MCF 10A (cell line): Measurements from ENCODE around the gene ERICH3. TPM values are rescaled to one million over a fixed set of nuclear protein-coding genes. Genes with fewer than 3 reads are reported as not detected.

ENCODE experiments used
- BruUV-seq: library from RNA; stranded (reverse); fragments of 400-500 nt; replicated peaks from 2 replicates; lab custom pipeline; 2021; lab: Mats Ljungman, UMichigan
- CTCF ChIA-PET: fragments of 300-600 bp; sonication (Branson Sonifier 250); formaldehyde crosslinking; extraction: SDS; loops from one replicate; lab custom pipeline; 2021; ENCODE audit warnings: antibody characterized with exemption, inconsistent platforms; lab: Yijun Ruan, JAX
- POLR2A ChIA-PET: fragments of 300-600, 350-650 bp; sonication (Branson Sonifier 250); formaldehyde crosslinking; extraction: SDS; loops from one replicate; lab custom pipeline; 2020; ENCODE audit warnings: antibody characterized with exemption, inconsistent platforms; lab: Yijun Ruan, JAX
- DNase-seq: peaks from one replicate; pipeline ENCODE4 v3.0.0-alpha.2; 2018; ENCODE audit not compliant: unreplicated experiment
- H3K27ac Mint-ChIP-seq: one replicate; pipeline ENCODE4 v1.8.0; 2022; ENCODE audit warnings: mild to moderate bottlenecking, low read depth, mixed read lengths; ENCODE audit not compliant: unreplicated experiment
- H3K27me3 Mint-ChIP-seq: one replicate; pipeline ENCODE4 v1.8.0; 2022; ENCODE audit warnings: mixed read lengths; ENCODE audit not compliant: insufficient read depth, unreplicated experiment
- H3K36me3 Mint-ChIP-seq: one replicate; pipeline ENCODE4 v1.8.0; 2022; ENCODE audit warnings: mild to moderate bottlenecking, moderate library complexity, mixed read lengths; ENCODE audit not compliant: insufficient read depth, unreplicated experiment
- H3K4me1 Mint-ChIP-seq: one replicate; pipeline ENCODE4 v1.8.0; 2022; ENCODE audit warnings: mixed read lengths; ENCODE audit not compliant: insufficient read depth, unreplicated experiment
- H3K4me3 Mint-ChIP-seq: one replicate; pipeline ENCODE4 v1.8.0; 2022; ENCODE audit warnings: mild to moderate bottlenecking, moderate library complexity, mixed read lengths; ENCODE audit not compliant: unreplicated experiment
- H3K9me3 Mint-ChIP-seq: one replicate; pipeline ENCODE4 v1.8.0; 2022; ENCODE audit warnings: mixed read lengths; ENCODE audit not compliant: unreplicated experiment
- CTCF ChIP-seq: fragments of 200-600 bp; IDR thresholded peaks from one replicate; pipeline ENCODE4 v1.8.0; 2022; ENCODE audit warnings: antibody characterized with exemption, mild to moderate bottlenecking; ENCODE audit not compliant: unreplicated experiment
- intact Hi-C: fragments of 100-400 bp; cut with micrococcal nuclease; formaldehyde crosslinking; loops from 2 replicates; pipeline ENCODE4 v1.14.1; 2022
- total RNA-seq: library from RNA; stranded (reverse); gene quantifications from 2 replicates; pipeline ENCODE4 v1.2.3, GENCODE V29; 2022

ERICH3 gene
- total RNA-seq, 1 experiment from 2014 or later: not detected

GRCh38 chr1:74583397-74583796 is 90.2 kb downstream of the ERICH3 start:
- H3K4me3 Mint-ChIP-seq: no peak overlapping the region
- DNase-seq: no peak
- BruUV-seq: no TSS peak
- H3K36me3 Mint-ChIP-seq: no peaks in the 10 kb centered on the region
- ChIA-PET CTCF (no interaction called here), POLR2A (no interaction called here)
- H3K9me3 Mint-ChIP-seq: peaks cover 12% of the 10 kb centered on the region
- intact Hi-C loops: no loop called here
- H3K27me3 Mint-ChIP-seq: peaks cover 27% of the 10 kb centered on the region
- no peak for TF ChIP-seq CTCF
- no peaks in the 10 kb centered on the region for H3K4me1 Mint-ChIP-seq
- H3K27ac Mint-ChIP-seq: no peak overlapping the region

GRCh38 chr1:74579425-74579824 is 94.2 kb downstream of the ERICH3 start:
- peaks cover 8% of the 10 kb centered on the region for H3K9me3 Mint-ChIP-seq
- H3K27me3 Mint-ChIP-seq: peaks cover 39% of the 10 kb centered on the region
- no peaks in the 10 kb centered on the region for H3K4me1 Mint-ChIP-seq
- ChIA-PET POLR2A (no interaction called here), CTCF (interaction anchor here (0.5 to 0.7 kb wide), 2 partner anchors 92 to 370 kb away, joined by 3 read pairs; no protein-coding TSS in a partner anchor)
- no TSS peak for BruUV-seq
- TF ChIP-seq CTCF: no peak
- intact Hi-C loops: no loop called here
- no peak overlapping the region for H3K4me3 Mint-ChIP-seq
- no peak for DNase-seq
- H3K36me3 Mint-ChIP-seq: no peaks in the 10 kb centered on the region
- H3K27ac Mint-ChIP-seq: no peak overlapping the region

- DNase-seq: no peak
- H3K27ac Mint-ChIP-seq: no peak overlapping the region
Observed at GRCh38 chr1:74578101-74578500, 95.5 kb downstream of the ERICH3 start.

DNA sequence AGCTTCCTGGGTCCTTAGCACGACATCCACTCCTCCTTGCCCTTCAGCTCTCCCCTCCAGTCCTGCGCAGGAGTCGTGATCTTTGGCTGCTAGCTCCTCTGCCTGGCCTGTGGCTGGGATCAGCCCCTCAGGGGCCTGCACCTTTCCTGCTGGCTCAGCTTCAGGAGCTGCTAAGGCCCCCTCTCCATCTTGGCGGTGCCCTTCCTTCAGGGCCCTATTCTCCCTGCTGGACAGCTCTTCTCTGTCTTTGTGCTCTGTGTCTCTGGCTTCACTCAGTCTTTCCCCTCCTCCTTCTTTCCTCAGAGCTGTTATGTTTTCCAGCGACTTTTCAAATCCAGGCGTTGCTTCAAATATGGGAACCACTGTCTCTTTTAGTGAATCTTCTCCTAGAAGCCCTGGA is 101.7 kb downstream of the ERICH3 start:
- peaks cover 10% of the 10 kb centered on the region for H3K27me3 Mint-ChIP-seq
- no TSS peak for BruUV-seq
- H3K36me3 Mint-ChIP-seq: no peaks in the 10 kb centered on the region
- no peak for DNase-seq
- H3K9me3 Mint-ChIP-seq: no peaks in the 10 kb centered on the region
- intact Hi-C loops: no loop called here
- ChIA-PET POLR2A (no interaction called here), CTCF (interaction anchor here (0.5 to 0.6 kb wide), 3 partner anchors 95 to 868 kb away, joined by 3 read pairs; no protein-coding TSS in a partner anchor)
- no peak for TF ChIP-seq CTCF
- H3K4me1 Mint-ChIP-seq: no peaks in the 10 kb centered on the region
- no peak overlapping the region for H3K4me3 Mint-ChIP-seq
- no peak overlapping the region for H3K27ac Mint-ChIP-seq

More at GRCh38 chr1:74578101-74578500, 95.5 kb downstream of the ERICH3 start:
- intact Hi-C loops: no loop called here
- Mint-ChIP-seq H3K9me3 (peaks cover 8% of the 10 kb centered on the region), H3K4me3 (no peak overlapping the region), H3K36me3 (no peaks in the 10 kb centered on the region), H3K4me1 (no peaks in the 10 kb centered on the region), H3K27me3 (peaks cover 26% of the 10 kb centered on the region)
- POLR2A ChIA-PET: no interaction called here
- no TSS peak for BruUV-seq
- TF ChIP-seq CTCF: no peak
- CTCF ChIA-PET: no interaction called here
